ENCODE results near the gene SVOPL.

Gene SVOPL

GRCh38 chr7:138712652-138713051 is 11.5 kb upstream of the SVOPL start:
- Mint-ChIP-seq H3K27ac (no peak overlapping the region), H3K27me3 (ENCODE audit: low read depth) (peaks cover 5% of the 10 kb centered on the region), H3K36me3 (ENCODE audit: low read depth) (peaks cover 4% of the 10 kb centered on the region), H3K4me1 (no peaks in the 10 kb centered on the region), H3K4me3 (no peak overlapping the region), H3K9me3 (no peaks in the 10 kb centered on the region)
- TF ChIP-seq, protein P1, sequence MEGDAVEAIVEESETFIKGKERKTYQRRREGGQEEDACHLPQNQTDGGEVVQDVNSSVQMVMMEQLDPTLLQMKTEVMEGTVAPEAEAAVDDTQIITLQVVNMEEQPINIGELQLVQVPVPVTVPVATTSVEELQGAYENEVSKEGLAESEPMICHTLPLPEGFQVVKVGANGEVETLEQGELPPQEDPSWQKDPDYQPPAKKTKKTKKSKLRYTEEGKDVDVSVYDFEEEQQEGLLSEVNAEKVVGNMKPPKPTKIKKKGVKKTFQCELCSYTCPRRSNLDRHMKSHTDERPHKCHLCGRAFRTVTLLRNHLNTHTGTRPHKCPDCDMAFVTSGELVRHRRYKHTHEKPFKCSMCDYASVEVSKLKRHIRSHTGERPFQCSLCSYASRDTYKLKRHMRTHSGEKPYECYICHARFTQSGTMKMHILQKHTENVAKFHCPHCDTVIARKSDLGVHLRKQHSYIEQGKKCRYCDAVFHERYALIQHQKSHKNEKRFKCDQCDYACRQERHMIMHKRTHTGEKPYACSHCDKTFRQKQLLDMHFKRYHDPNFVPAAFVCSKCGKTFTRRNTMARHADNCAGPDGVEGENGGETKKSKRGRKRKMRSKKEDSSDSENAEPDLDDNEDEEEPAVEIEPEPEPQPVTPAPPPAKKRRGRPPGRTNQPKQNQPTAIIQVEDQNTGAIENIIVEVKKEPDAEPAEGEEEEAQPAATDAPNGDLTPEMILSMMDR (IDR thresholded peaks at IDR 0.05; ENCODE audit: unreplicated experiment in 3 of 3) = no peak

- Mint-ChIP-seq H3K27ac (no peak overlapping the region), H3K9me3 (no peaks in the 10 kb centered on the region)
- TF ChIP-seq, protein P1 (IDR thresholded peaks at IDR 0.05; ENCODE audit: unreplicated experiment in 3 of 3) = no peak
Measured at GRCh38 chr7:138710536-138711385, 9.6 kb upstream of the SVOPL start.

GRCh38 chr7:138705167-138705566 is 4.0 kb upstream of the SVOPL start:
- Mint-ChIP-seq H3K9me3 (peaks cover 2% of the 10 kb centered on the region), H3K27me3 (ENCODE audit: low read depth) (no peaks in the 10 kb centered on the region), H3K27ac (no peak overlapping the region), H3K36me3 (ENCODE audit: low read depth) (no peaks in the 10 kb centered on the region), H3K4me1 (no peaks in the 10 kb centered on the region), H3K4me3 (no peak overlapping the region)
- TF ChIP-seq, protein P1 (IDR thresholded peaks at IDR 0.05; ENCODE audit: unreplicated experiment in 3 of 3) = no peak

More at GRCh38 chr7:138710536-138711385, 9.6 kb upstream of the SVOPL start:
- Mint-ChIP-seq H3K27me3 (ENCODE audit: low read depth) (no peaks in the 10 kb centered on the region), H3K36me3 (ENCODE audit: low read depth) (peaks cover 4% of the 10 kb centered on the region), H3K4me1 (no peaks in the 10 kb centered on the region), H3K4me3 (no peak overlapping the region)

- Mint-ChIP-seq H3K4me3 (no peak overlapping the region), H3K9me3 (peaks cover 2% of the 10 kb centered on the region), H3K4me1 (no peaks in the 10 kb centered on the region), H3K27me3 (ENCODE audit: low read depth) (peaks cover 4% of the 10 kb centered on the region), H3K36me3 (ENCODE audit: low read depth) (no peaks in the 10 kb centered on the region), H3K27ac (no peak overlapping the region)
- TF ChIP-seq, protein P1 (IDR thresholded peaks at IDR 0.05; ENCODE audit: unreplicated experiment in 3 of 3) = no peak
Measured at GRCh38 chr7:138701537-138701923, 368 bp upstream of the SVOPL start.

DNA sequence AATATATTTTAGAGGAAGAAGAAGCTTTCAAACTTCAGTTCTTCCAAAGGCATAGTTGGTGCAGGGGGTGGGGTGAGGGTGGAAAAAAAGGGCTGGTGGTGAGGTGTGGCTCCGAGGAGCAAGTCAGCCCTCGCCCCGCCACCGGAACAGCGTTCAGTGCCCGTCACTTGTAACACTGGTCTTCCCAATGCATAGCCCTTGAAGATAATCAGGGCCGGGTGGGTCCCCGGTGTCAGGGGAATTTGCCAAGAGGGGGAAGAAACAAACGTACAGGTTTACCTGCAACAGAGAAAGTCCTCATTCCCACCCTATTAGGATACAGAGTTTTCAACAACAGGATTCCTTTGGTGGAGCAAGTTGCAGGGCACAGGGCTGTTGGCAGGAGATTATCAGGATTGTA is 1.5 kb downstream of the SVOPL start:
- H3K27ac Mint-ChIP-seq = no peak overlapping the region
- TF ChIP-seq, protein P1 (IDR thresholded peaks at IDR 0.05; ENCODE audit: unreplicated experiment in 3 of 3) = no peak
- no peaks in the 10 kb centered on the region for H3K4me1 Mint-ChIP-seq
- peaks cover 2% of the 10 kb centered on the region for H3K9me3 Mint-ChIP-seq
- H3K4me3 Mint-ChIP-seq = no peak overlapping the region
- no peaks in the 10 kb centered on the region for H3K36me3 Mint-ChIP-seq (ENCODE audit: low read depth)
- H3K27me3 Mint-ChIP-seq (ENCODE audit: low read depth) = peaks cover 4% of the 10 kb centered on the region

DNA sequence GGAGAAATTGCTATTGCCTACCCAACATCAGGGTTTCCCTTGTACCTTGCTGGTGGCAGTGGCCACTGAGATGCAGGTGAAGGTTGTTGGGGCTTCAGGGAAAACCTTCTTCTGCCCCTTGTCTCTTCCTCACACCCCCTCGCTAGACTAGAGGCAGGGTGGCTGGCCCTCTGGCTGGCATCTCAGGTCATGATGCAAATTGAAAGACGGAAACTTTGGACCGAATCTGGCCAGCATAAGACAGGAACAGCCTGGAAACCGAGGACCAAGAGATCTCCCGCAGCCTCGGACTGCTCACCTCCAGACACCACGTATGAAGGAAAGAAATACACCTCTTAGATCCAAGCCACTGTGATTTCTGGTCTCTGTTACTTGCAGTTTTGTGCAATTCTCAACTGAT is 2.9 kb downstream of the SVOPL start:
- Mint-ChIP-seq H3K27ac (no peak overlapping the region), H3K4me1 (no peaks in the 10 kb centered on the region), H3K36me3 (ENCODE audit: low read depth) (no peaks in the 10 kb centered on the region), H3K27me3 (ENCODE audit: low read depth) (peaks cover 4% of the 10 kb centered on the region), H3K4me3 (no peak overlapping the region), H3K9me3 (peaks cover 2% of the 10 kb centered on the region)
- TF ChIP-seq, protein P1 (IDR thresholded peaks at IDR 0.05; ENCODE audit: unreplicated experiment in 3 of 3) = no peak

Data from nephron (organoid).